PC-9 (cell line): ENCODE measurements around the gene ATP11C. TPM values are rescaled to one million over a fixed set of nuclear protein-coding genes. Genes with fewer than 3 reads are reported as not detected.

Source experiments
- BruUV-seq: library from RNA; stranded (reverse); fragments of 400-500 nt; replicated peaks from 2 replicates; lab custom pipeline; 2021; lab: Mats Ljungman, UMichigan
- CTCF ChIA-PET: fragments of 300-600 bp; sonication (Branson Sonifier 250); formaldehyde crosslinking; loops from one replicate; lab custom pipeline; 2022; ENCODE audit warnings: antibody characterized with exemption; lab: Charles Lee
- POLR2A ChIA-PET: fragments of 300-600 bp; sonication (Branson Sonifier 250); formaldehyde crosslinking; loops from one replicate; lab custom pipeline; 2022; ENCODE audit warnings: antibody characterized with exemption; ENCODE audit not compliant: unreplicated experiment; lab: Charles Lee
- DNase-seq, 2 experiments: peaks; one replicate each; pipeline versions ENCODE4 v3.0.0 to v3.0.0-alpha.2; 2015 to 2022; ENCODE audit warnings: mixed read lengths in 1 of 2
- H2AFZ ChIP-seq: fragments of 200-600 bp; sonication (generic); 2 replicates; pipeline ENCODE4 v1.8.1; 2017; ENCODE audit warnings: antibody characterized with exemption
- H3F3A ChIP-seq: fragments of 200-600 bp; sonication (generic); 2 replicates; pipeline ENCODE4 v1.8.1; 2017; ENCODE audit warnings: antibody characterized with exemption, mild to moderate bottlenecking, low read depth; ENCODE audit not compliant: insufficient read depth
- H3K27ac ChIP-seq: fragments of 200-600 bp; sonication (generic); 2 replicates; pipeline ENCODE4 v1.6.1; 2016; ENCODE audit warnings: mixed run types
- H3K27me3 ChIP-seq: fragments of 200-600 bp; sonication (generic); 2 replicates; pipeline ENCODE4 v1.6.1; 2016; ENCODE audit warnings: low read depth, mixed run types; ENCODE audit not compliant: insufficient read depth
- H3K36me3 ChIP-seq: fragments of 200-600 bp; sonication (generic); 2 replicates; pipeline ENCODE4 v1.6.1; 2016; ENCODE audit warnings: low read depth, mixed run types
- H3K4me1 ChIP-seq: fragments of 200-600 bp; sonication (generic); replicated peaks from 2 replicates; pipeline ENCODE4 v1.6.1; 2016; ENCODE audit warnings: mixed run types; ENCODE audit not compliant: insufficient read depth
- H3K4me2 ChIP-seq: fragments of 200-600 bp; sonication (generic); 2 replicates; pipeline ENCODE4 v1.6.1; 2017; ENCODE audit warnings: mixed run types
- H3K4me3 ChIP-seq: fragments of 200-600 bp; sonication (generic); 2 replicates; pipeline ENCODE4 v1.6.1; 2016; ENCODE audit warnings: mixed run types
- H3K79me2 ChIP-seq: fragments of 200-600 bp; sonication (generic); 2 replicates; pipeline ENCODE4 v1.6.1; 2017; ENCODE audit warnings: low read depth, mixed run types
- H3K9me2 ChIP-seq: fragments of 200-600 bp; sonication (generic); 2 replicates; pipeline ENCODE4 v1.8.1; 2017; ENCODE audit warnings: mild to moderate bottlenecking; ENCODE audit not compliant: insufficient read depth
- H3K9me3 ChIP-seq: fragments of 200-600 bp; sonication (generic); 2 replicates; pipeline ENCODE4 v1.8.1; 2016; ENCODE audit warnings: low read depth; ENCODE audit not compliant: insufficient read depth
- H4K20me1 ChIP-seq: fragments of 200-600 bp; sonication (generic); 2 replicates; pipeline ENCODE4 v1.8.1; 2017; ENCODE audit not compliant: insufficient read depth
- EZH2 ChIP-seq: fragments of 200-600 bp; sonication (generic); IDR thresholded peaks from 2 replicates; pipeline ENCODE4 v1.8.0; 2017; ENCODE audit warnings: antibody characterized with exemption, low read depth
- intact Hi-C: fragments of 100-400 bp; cut with micrococcal nuclease; formaldehyde crosslinking; loops from one replicate; pipeline ENCODE4 v1.10.0; 2022; ENCODE audit not compliant: unreplicated experiment
- total RNA-seq: library from RNA; stranded (reverse); gene quantifications from 2 replicates; pipeline ENCODE4 v1.2.3, GENCODE V29; 2021
- TF ChIP-seq, protein P1 (sequence below): fragments of 200-600 bp; sonication (generic); conservative IDR thresholded peaks from 2 replicates; pipeline ENCODE4 v1.6.1; 2017; ENCODE audit warnings: mixed run types, antibody characterized with exemption, mild to moderate bottlenecking, moderate library complexity

ATP11C gene
- total RNA-seq, 1 experiment from 2014 or later = 13.0 TPM

DNA sequence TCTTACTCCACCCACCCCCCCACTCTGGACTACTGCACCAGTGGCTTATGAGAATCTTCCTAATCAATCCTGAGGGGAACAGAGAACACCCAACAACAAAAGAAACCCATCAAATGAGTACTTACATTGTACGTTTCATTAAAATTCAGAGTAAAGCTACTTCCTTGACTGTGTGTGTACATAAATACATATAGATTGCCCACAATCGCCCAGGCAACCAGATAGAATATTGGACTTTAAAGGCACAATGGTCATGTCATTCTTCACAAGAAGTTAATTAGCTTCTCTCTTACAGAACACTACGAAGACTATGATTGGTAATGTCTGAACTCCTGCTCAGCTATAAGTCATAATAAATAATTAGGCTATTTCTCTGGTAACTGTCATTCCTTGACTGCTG, 12.2 kb upstream of the ATP11C start:
- POLR2A ChIA-PET = interaction anchor here (0.5 kb wide), 1 partner anchor 11 kb away, joined by 4 read pairs; no protein-coding TSS in a partner anchor
- intact Hi-C loops = no loop called here
- no TSS peak for BruUV-seq

GRCh38 chrX:139936259-139936658, 3.4 kb upstream of the ATP11C start:
- no TSS peak for BruUV-seq
- Histone ChIP-seq H3K9me2 (no peaks in the 10 kb centered on the region), H3K4me1 (0 out of 2 replicates have a peak, but pooled peaks cover 6% of the 10 kb centered on the region), H3K36me3 (no peaks in the 10 kb centered on the region), H3K79me2 (no peaks in the 10 kb centered on the region), H2AFZ (no peak overlapping the region), H3K4me3 (no peak overlapping the region), H3K27me3 (no peaks in the 10 kb centered on the region), H3K4me2 (no peak overlapping the region), H3F3A (peaks cover 6% of the 10 kb centered on the region; the same call in 1 of the 2 replicates), H4K20me1 (no peaks in the 10 kb centered on the region), H3K27ac (no peak overlapping the region), H3K9me3 (no peaks in the 10 kb centered on the region)
- POLR2A ChIA-PET = no interaction called here
- TF ChIP-seq EZH2 = no peak
- TF ChIP-seq, protein P1, sequence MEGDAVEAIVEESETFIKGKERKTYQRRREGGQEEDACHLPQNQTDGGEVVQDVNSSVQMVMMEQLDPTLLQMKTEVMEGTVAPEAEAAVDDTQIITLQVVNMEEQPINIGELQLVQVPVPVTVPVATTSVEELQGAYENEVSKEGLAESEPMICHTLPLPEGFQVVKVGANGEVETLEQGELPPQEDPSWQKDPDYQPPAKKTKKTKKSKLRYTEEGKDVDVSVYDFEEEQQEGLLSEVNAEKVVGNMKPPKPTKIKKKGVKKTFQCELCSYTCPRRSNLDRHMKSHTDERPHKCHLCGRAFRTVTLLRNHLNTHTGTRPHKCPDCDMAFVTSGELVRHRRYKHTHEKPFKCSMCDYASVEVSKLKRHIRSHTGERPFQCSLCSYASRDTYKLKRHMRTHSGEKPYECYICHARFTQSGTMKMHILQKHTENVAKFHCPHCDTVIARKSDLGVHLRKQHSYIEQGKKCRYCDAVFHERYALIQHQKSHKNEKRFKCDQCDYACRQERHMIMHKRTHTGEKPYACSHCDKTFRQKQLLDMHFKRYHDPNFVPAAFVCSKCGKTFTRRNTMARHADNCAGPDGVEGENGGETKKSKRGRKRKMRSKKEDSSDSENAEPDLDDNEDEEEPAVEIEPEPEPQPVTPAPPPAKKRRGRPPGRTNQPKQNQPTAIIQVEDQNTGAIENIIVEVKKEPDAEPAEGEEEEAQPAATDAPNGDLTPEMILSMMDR = no peak
- DNase-seq = no peak
- CTCF ChIA-PET = interaction anchor here (0.6 kb wide), 1 partner anchor 14 kb away, joined by 6 read pairs; no protein-coding TSS in a partner anchor
- intact Hi-C loops = loop anchor here (10.0 kb wide), 1 partner anchor 121 kb away; no protein-coding TSS in a partner anchor

More for the DNA sequence above, 12.2 kb upstream of the ATP11C start:
- CTCF ChIA-PET = no interaction called here
- Histone ChIP-seq H3F3A (no peaks in the 10 kb centered on the region), H3K4me3 (no peak overlapping the region), H3K4me2 (no peak overlapping the region), H3K9me3 (no peaks in the 10 kb centered on the region), H3K36me3 (no peaks in the 10 kb centered on the region), H3K4me1 (no peaks in the 10 kb centered on the region), H3K27ac (no peak overlapping the region), H3K27me3 (no peaks in the 10 kb centered on the region), H3K79me2 (no peaks in the 10 kb centered on the region), H2AFZ (no peak overlapping the region), H3K9me2 (no peaks in the 10 kb centered on the region; the same call in 1 of the 2 replicates), H4K20me1 (no peaks in the 10 kb centered on the region)
- no peak for DNase-seq
- no peak for TF ChIP-seq EZH2
- TF ChIP-seq, protein P1 = no peak

DNA sequence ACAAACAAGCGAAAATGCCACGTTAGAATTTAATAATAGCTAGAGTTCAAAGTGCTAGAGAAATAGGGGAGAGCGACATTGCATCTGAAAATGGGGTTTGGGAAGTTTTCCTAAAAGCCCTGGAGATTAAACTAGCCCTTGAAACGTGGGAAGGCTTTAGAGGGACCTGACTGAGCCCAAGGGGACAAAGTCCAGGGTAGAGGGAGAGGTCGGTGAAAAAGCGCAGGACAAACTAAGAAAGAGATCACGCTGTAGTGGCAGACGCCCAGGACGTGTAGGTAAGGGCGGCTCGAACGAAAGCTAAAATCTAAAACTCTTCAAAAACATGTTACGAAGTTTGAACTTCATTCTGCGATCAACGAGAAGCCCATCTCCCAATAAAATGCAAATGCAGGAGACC, 1.1 kb upstream of the ATP11C start:
- TF ChIP-seq EZH2 = no peak
- no peak for DNase-seq
- Histone ChIP-seq H3K4me2 (peak overlapping the region; percentile 88), H3K9me3 (no peaks in the 10 kb centered on the region), H3K9me2 (no peaks in the 10 kb centered on the region), H3K4me1 (0 out of 2 replicates have a peak, but pooled peaks cover 6% of the 10 kb centered on the region), H3K27ac (peak overlapping the region; percentile 74; the same call in 1 of the 2 replicates), H3K4me3 (peak overlapping the region; percentile 74), H4K20me1 (no peaks in the 10 kb centered on the region), H2AFZ (peak overlapping the region; percentile 95), H3K79me2 (no peaks in the 10 kb centered on the region), H3K27me3 (no peaks in the 10 kb centered on the region), H3F3A (peaks cover 6% of the 10 kb centered on the region; the same call in 1 of the 2 replicates), H3K36me3 (no peaks in the 10 kb centered on the region)
- BruUV-seq = TSS peak; percentile 93
- POLR2A ChIA-PET = interaction anchor here (0.6 to 0.7 kb wide), 2 partner anchors 11 to 44 kb away, joined by 3 to 4 read pairs; no protein-coding TSS in a partner anchor
- intact Hi-C loops = loop anchor here (2.0 to 10.0 kb wide), 2 partner anchors 119 to 195 kb away; no protein-coding TSS in a partner anchor
- CTCF ChIA-PET = no interaction called here
